ENCODE data around the gene MSH3.

The MSH3 gene

GRCh38 chr5:80752427-80752826 lies 98.0 kb downstream of the MSH3 start:
- Histone ChIP-seq H3K36me3 (ENCODE audit: control insufficient read depth, low read length) (peaks cover 17% of the 10 kb centered on the region), H3K4me3 (ENCODE audit: low read length) (no peak overlapping the region), H3F3A (ENCODE audit: control insufficient read depth, insufficient read depth) (no peaks in the 10 kb centered on the region), H3K27me3 (ENCODE audit: control insufficient read depth, low read length) (no peaks in the 10 kb centered on the region), H3K79me2 (ENCODE audit: control insufficient read depth, low read length) (no peaks in the 10 kb centered on the region), H3K4me2 (ENCODE audit: low read length) (no peak overlapping the region), H3K9me2 (replicated peaks; ENCODE audit: control insufficient read depth, low read length) (no peaks in the 10 kb centered on the region), H3K9me3 (ENCODE audit: control insufficient read depth, insufficient read depth, low read length) (no peaks in the 10 kb centered on the region), H4K20me1 (ENCODE audit: control insufficient read depth, insufficient read depth, low read depth, low read length) (no peaks in the 10 kb centered on the region), H3K4me1 (ENCODE audit: control insufficient read depth, low read length) (no peaks in the 10 kb centered on the region), H3K27ac (ENCODE audit: low read depth, low read length) (no peak overlapping the region)
- TF ChIP-seq EZH2phosphoT487 (IDR thresholded peaks at IDR 0.05; ENCODE audit: borderline replicate concordance, low read length) (no peak), CTCF (IDR thresholded peaks at IDR 0.05; ENCODE audit: low read depth, low read length, poor library complexity, severe bottlenecking) (no peak)

- H3K4me2 ChIP-seq (ENCODE audit: low read length) = no peak overlapping the region
- H4K20me1 ChIP-seq (ENCODE audit: control insufficient read depth, insufficient read depth, low read depth, low read length) = no peaks in the 10 kb centered on the region
- no peak for TF ChIP-seq CTCF (IDR thresholded peaks at IDR 0.05; ENCODE audit: low read depth, low read length, poor library complexity, severe bottlenecking)
- TF ChIP-seq EZH2phosphoT487 (IDR thresholded peaks at IDR 0.05; ENCODE audit: borderline replicate concordance, low read length) = no peak
- H3K36me3 ChIP-seq (ENCODE audit: control insufficient read depth, low read length) = peaks cover 13% of the 10 kb centered on the region
- H3K4me1 ChIP-seq (ENCODE audit: control insufficient read depth, low read length) = no peaks in the 10 kb centered on the region
- no peaks in the 10 kb centered on the region for H3K9me3 ChIP-seq (ENCODE audit: control insufficient read depth, insufficient read depth, low read length)
- no peaks in the 10 kb centered on the region for H3K27me3 ChIP-seq (ENCODE audit: control insufficient read depth, low read length)
- no peaks in the 10 kb centered on the region for H3K79me2 ChIP-seq (ENCODE audit: control insufficient read depth, low read length)
- H3K4me3 ChIP-seq (ENCODE audit: low read length) = no peak overlapping the region
- H3K9me2 ChIP-seq (replicated peaks; ENCODE audit: control insufficient read depth, low read length) = no peaks in the 10 kb centered on the region
- no peaks in the 10 kb centered on the region for H3F3A ChIP-seq (ENCODE audit: control insufficient read depth, insufficient read depth)
- H3K27ac ChIP-seq (ENCODE audit: low read depth, low read length) = no peak overlapping the region
Observed at GRCh38 chr5:80753712-80754111, 99.3 kb downstream of the MSH3 start.

- Histone ChIP-seq H3K79me2 (ENCODE audit: control insufficient read depth, low read length) (no peaks in the 10 kb centered on the region), H3K27ac (ENCODE audit: low read depth, low read length) (no peak overlapping the region), H4K20me1 (ENCODE audit: control insufficient read depth, insufficient read depth, low read depth, low read length) (no peaks in the 10 kb centered on the region), H3K4me3 (ENCODE audit: low read length) (no peak overlapping the region), H3K27me3 (ENCODE audit: control insufficient read depth, low read length) (no peaks in the 10 kb centered on the region), H3K36me3 (ENCODE audit: control insufficient read depth, low read length) (peaks cover 13% of the 10 kb centered on the region), H3F3A (ENCODE audit: control insufficient read depth, insufficient read depth) (no peaks in the 10 kb centered on the region), H3K9me3 (ENCODE audit: control insufficient read depth, insufficient read depth, low read length) (no peaks in the 10 kb centered on the region), H3K4me2 (ENCODE audit: low read length) (no peak overlapping the region), H3K9me2 (replicated peaks; ENCODE audit: control insufficient read depth, low read length) (no peaks in the 10 kb centered on the region), H3K4me1 (ENCODE audit: control insufficient read depth, low read length) (no peaks in the 10 kb centered on the region)
- TF ChIP-seq EZH2phosphoT487 (IDR thresholded peaks at IDR 0.05; ENCODE audit: borderline replicate concordance, low read length) (no peak), CTCF (IDR thresholded peaks at IDR 0.05; ENCODE audit: low read depth, low read length, poor library complexity, severe bottlenecking) (no peak)
Observed at GRCh38 chr5:80754900-80755299, 100.4 kb downstream of the MSH3 start.

DNA sequence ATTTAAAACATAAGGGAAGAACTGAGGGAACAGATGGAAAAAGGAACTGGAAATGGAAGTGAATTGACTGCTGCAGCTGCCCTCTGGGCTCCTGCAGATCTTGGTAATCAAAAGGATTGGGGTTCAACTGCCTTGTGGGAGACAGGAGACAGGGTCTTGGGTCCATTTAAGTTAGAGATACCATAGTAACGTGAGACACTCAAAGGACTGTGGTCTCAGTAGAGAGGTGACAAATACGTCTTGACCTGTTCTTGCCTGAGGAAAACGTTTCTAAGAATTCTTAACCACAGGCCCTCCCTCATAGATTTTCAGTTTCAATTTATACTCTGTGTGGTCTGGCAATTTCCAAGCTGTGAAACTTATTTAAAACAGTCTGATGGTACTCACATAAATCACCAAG lies 101.2 kb downstream of the MSH3 start:
- no peaks in the 10 kb centered on the region for H4K20me1 ChIP-seq (ENCODE audit: control insufficient read depth, insufficient read depth, low read depth, low read length)
- H3K36me3 ChIP-seq (ENCODE audit: control insufficient read depth, low read length) = peaks cover 10% of the 10 kb centered on the region
- no peak overlapping the region for H3K4me2 ChIP-seq (ENCODE audit: low read length)
- H3K79me2 ChIP-seq (ENCODE audit: control insufficient read depth, low read length) = no peaks in the 10 kb centered on the region
- no peak overlapping the region for H3K4me3 ChIP-seq (ENCODE audit: low read length)
- no peak overlapping the region for H3K27ac ChIP-seq (ENCODE audit: low read depth, low read length)
- no peaks in the 10 kb centered on the region for H3K27me3 ChIP-seq (ENCODE audit: control insufficient read depth, low read length)
- no peaks in the 10 kb centered on the region for H3K4me1 ChIP-seq (ENCODE audit: control insufficient read depth, low read length)
- H3K9me3 ChIP-seq (ENCODE audit: control insufficient read depth, insufficient read depth, low read length) = no peaks in the 10 kb centered on the region
- H3F3A ChIP-seq (ENCODE audit: control insufficient read depth, insufficient read depth) = no peaks in the 10 kb centered on the region
- H3K9me2 ChIP-seq (replicated peaks; ENCODE audit: control insufficient read depth, low read length) = no peaks in the 10 kb centered on the region
- TF ChIP-seq EZH2phosphoT487 (IDR thresholded peaks at IDR 0.05; ENCODE audit: borderline replicate concordance, low read length) = no peak
- no peak for TF ChIP-seq CTCF (IDR thresholded peaks at IDR 0.05; ENCODE audit: low read depth, low read length, poor library complexity, severe bottlenecking)
